ENCODE measurements around the gene IL1R1.

DNA sequence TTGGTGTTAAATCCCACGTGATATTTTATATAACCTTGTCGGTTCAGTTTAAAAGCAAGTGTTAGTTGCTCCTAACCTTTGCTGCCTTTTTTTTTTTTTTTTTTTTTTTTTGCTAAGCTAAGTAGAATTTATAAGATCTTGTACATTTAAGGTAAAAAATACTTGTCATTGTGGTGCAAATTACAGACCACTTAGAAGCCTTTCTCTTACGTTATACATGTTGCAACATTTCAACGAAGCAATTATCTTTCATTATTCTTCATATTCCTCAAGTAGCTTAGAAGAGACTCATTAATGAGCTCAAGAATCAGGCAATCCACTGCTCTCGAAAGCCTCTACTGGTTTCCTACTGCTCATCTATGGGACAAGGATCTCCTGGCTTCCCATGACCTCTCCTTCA lies 29.4 kb downstream of the IL1R1 start:
- TF ChIP-seq, protein P1, sequence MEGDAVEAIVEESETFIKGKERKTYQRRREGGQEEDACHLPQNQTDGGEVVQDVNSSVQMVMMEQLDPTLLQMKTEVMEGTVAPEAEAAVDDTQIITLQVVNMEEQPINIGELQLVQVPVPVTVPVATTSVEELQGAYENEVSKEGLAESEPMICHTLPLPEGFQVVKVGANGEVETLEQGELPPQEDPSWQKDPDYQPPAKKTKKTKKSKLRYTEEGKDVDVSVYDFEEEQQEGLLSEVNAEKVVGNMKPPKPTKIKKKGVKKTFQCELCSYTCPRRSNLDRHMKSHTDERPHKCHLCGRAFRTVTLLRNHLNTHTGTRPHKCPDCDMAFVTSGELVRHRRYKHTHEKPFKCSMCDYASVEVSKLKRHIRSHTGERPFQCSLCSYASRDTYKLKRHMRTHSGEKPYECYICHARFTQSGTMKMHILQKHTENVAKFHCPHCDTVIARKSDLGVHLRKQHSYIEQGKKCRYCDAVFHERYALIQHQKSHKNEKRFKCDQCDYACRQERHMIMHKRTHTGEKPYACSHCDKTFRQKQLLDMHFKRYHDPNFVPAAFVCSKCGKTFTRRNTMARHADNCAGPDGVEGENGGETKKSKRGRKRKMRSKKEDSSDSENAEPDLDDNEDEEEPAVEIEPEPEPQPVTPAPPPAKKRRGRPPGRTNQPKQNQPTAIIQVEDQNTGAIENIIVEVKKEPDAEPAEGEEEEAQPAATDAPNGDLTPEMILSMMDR (IDR thresholded peaks at IDR 0.05 in 8 of 11, conservative IDR thresholded peaks at IDR 0.05 in 3 of 11) = no peak
- TF ChIP-seq POLR2A (IDR thresholded peaks at IDR 0.05) (no peak), POLR2AphosphoS5 (IDR thresholded peaks at IDR 0.05) (no peak)

Data from spleen (tissue), 7 donors.